Right lobe of liver (tissue), 6 donors: ENCODE measurements around the gene TEX13D. TPM values are rescaled to one million over a fixed set of nuclear protein-coding genes. Genes with fewer than 3 reads are reported as not detected.

Source experiments
- ATAC-seq, 4 donors: fragments of 200-7000 bp; cut with Tn5 transposase; one replicate each; pipeline ENCODE4 v1.9.1; 2020; ENCODE audit warnings: mild to moderate bottlenecking in 4 of 4, moderate library complexity in 4 of 4
- DNase-seq, 3 donors: peaks; one replicate each; pipeline ENCODE4 v3.0.0-alpha.2; 2020
- H3K27ac ChIP-seq, 3 donors: fragments of 200-600 bp; one replicate each; pipeline ENCODE4 v1.8.0; 2022
- H3K27me3 ChIP-seq, 2 donors: fragments of 200-600 bp; one replicate each; pipeline ENCODE4 v1.8.0; 2022
- H3K36me3 ChIP-seq, 4 donors: fragments of 200-600 bp; sonication (generic) in 1 of 4; one replicate each; pipeline versions ENCODE4 v1.5.1 to v1.8.0; 2017 to 2022; ENCODE audit warnings: control low read depth in 1 of 4
- H3K4me1 ChIP-seq, 4 donors: fragments of 200-600 bp; sonication (generic) in 1 of 4; one replicate each; pipeline versions ENCODE4 v1.5.1 to v1.8.0; 2017 to 2022; ENCODE audit warnings: control low read depth in 1 of 4
- H3K4me3 ChIP-seq, 3 donors: fragments of 200-600 bp; one replicate each; pipeline ENCODE4 v1.8.0; 2022
- H3K9me3 ChIP-seq, 4 donors: fragments of 200-600 bp; sonication (generic) in 1 of 4; one replicate each; pipeline versions ENCODE4 v1.5.1 to v1.8.0; 2017 to 2022; ENCODE audit warnings: control low read depth in 1 of 4
- POLR2A ChIP-seq: fragments of 450-650 bp; IDR thresholded peaks from one replicate; pipeline ENCODE4 v1.6.1; 2017; ENCODE audit warnings: antibody characterized with exemption, mild to moderate bottlenecking
- WGBS: methylation state at CpG from one replicate; pipeline ENCODE4 v1.1.6; 2018; ENCODE audit warnings: low coverage, low lambda C conversion rate; ENCODE audit not compliant: insufficient coverage; ENCODE audit errors: missing lambda C conversion rate; 5-methylcytosine and 5-hydroxymethylcytosine counted together
- intact Hi-C, 2 donors: fragments of 100-400 bp; cut with DNase I; formaldehyde crosslinking; loops; one replicate each; pipeline versions ENCODE4 v1.11.2 to v1.14.1; 2022
- total RNA-seq, 6 experiments: library from RNA; depleted of rRNA in 2 of 6; stranded (reverse); fragments of >200 nt in 2 of 6; fragmentation: NEBNext Ultra II Directional in 3 of 6; extraction: Animal tissue kit (Norgen Biotek cat#: 25700) in 3 of 6; gene quantifications; one replicate each; pipeline versions ENCODE4 v1.1.0 to v1.2.4, GENCODE V29; 2016 to 2023
- TF ChIP-seq, protein P1 (sequence below), 4 donors: fragments of 200-600 bp in 3 of 4; fragments of 450-650 bp in 1 of 4; IDR thresholded peaks; one replicate each; pipeline versions ENCODE4 v1.5.1 to v1.8.0; 2016 to 2022; ENCODE audit warnings: antibody characterized with exemption in 4 of 4, mild to moderate bottlenecking in 2 of 4
- donor health status: DM: no; HTN: yes; CAD: no.
- donor health status: DM: no; HTN: no; CAD: no.
- donor health status: DM: no; HTN: no; CAD: no.
- donor health status: DM: no; HTN: yes; CAD: no.
- donor health status: DM: no; HTN: yes; CAD: no.

The TEX13D gene
- total RNA-seq, 6 experiments from 2014 or later: not detected

DNA sequence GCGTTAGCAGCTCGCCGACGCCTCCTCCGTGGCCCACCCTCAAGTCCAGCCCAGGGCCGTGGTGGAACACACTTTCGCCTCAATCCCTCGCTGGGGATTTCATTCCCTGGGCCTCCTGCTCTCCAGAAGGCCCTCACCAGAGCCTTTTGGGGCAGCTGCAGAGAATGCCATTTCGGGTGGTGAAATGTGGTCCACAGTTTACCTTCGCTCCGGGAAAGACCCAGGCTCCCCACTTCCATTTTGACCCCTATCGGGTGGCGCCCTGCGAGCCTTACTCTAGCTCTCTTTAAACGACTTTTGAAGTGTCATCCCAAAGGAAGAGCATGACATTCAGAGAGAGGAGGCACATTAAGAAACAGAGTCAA is 14.4 kb downstream of the TEX13D start:
- Histone ChIP-seq H3K27ac (no peak overlapping the region), H3K4me3 (no peak overlapping the region), H3K9me3 (no peaks in the 10 kb centered on the region), H3K27me3 (no peaks in the 10 kb centered on the region), H3K36me3 (no peaks in the 10 kb centered on the region), H3K4me1 (no peaks in the 10 kb centered on the region)
- DNase-seq (no peak), ATAC-seq (no peak)
- 53% methylated on average over 6 of the region's 15 CpGs for WGBS
- TF ChIP-seq, protein P1, sequence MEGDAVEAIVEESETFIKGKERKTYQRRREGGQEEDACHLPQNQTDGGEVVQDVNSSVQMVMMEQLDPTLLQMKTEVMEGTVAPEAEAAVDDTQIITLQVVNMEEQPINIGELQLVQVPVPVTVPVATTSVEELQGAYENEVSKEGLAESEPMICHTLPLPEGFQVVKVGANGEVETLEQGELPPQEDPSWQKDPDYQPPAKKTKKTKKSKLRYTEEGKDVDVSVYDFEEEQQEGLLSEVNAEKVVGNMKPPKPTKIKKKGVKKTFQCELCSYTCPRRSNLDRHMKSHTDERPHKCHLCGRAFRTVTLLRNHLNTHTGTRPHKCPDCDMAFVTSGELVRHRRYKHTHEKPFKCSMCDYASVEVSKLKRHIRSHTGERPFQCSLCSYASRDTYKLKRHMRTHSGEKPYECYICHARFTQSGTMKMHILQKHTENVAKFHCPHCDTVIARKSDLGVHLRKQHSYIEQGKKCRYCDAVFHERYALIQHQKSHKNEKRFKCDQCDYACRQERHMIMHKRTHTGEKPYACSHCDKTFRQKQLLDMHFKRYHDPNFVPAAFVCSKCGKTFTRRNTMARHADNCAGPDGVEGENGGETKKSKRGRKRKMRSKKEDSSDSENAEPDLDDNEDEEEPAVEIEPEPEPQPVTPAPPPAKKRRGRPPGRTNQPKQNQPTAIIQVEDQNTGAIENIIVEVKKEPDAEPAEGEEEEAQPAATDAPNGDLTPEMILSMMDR (IDR thresholded peaks at IDR 0.05): no peak
- no peak for TF ChIP-seq POLR2A
- intact Hi-C loops: no loop called here

DNA sequence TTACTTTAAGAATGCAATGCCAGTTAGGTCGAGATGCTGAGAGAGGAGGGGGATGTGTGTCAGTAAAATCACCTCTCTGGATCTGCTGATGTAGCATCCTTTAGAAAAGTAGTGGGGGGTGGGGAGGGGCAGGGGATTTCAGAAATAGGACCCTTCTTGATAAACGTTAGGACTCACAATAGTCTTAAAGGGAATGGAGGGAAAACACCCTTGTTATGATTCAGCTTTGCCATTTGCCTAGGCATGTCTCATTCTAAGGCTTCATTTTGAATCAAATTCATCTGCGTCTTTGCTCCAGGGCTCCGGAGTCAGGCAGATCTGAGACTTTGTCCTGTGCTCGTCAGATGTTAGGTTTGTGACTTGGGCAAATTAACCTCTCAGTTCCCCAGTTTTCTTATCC is 14.8 kb downstream of the TEX13D start:
- ATAC-seq (no peak), DNase-seq (no peak)
- no peaks in the 10 kb centered on the region for H3K27me3 ChIP-seq
- no peaks in the 10 kb centered on the region for H3K9me3 ChIP-seq
- TF ChIP-seq, protein P1 (IDR thresholded peaks at IDR 0.05): no peak
- TF ChIP-seq POLR2A: no peak
- intact Hi-C loops: no loop called here
- no peaks in the 10 kb centered on the region for H3K36me3 ChIP-seq
- H3K4me1 ChIP-seq: no peaks in the 10 kb centered on the region
- no peak overlapping the region for H3K27ac ChIP-seq
- WGBS: 33% methylated on average over 5 of the region's 5 CpGs
- H3K4me3 ChIP-seq: no peak overlapping the region

DNA sequence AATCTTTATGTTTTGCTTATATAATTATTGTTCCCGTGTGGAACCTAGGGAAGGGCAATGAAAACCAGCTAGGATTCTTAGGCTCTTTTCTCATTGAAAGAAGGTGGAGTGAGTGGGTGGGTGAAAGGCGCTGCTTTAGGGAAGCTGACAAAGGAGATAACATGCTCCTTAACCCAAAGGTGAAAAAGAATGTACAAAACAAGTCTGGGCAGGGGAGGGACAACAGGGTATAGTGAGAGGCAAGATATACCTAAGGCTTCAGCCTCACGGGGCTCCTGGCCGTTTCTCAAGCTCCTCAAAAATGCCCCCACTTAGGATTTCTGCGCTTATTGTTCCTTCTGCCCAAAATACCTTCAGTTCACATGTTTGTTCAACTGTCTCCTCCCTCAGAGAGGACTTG is 15.7 kb downstream of the TEX13D start:
- H3K27me3 ChIP-seq: no peaks in the 10 kb centered on the region
- no peak overlapping the region for H3K27ac ChIP-seq
- no peak overlapping the region for H3K4me3 ChIP-seq
- TF ChIP-seq, protein P1 (IDR thresholded peaks at IDR 0.05): no peak
- no peak for TF ChIP-seq POLR2A
- H3K36me3 ChIP-seq: no peaks in the 10 kb centered on the region
- DNase-seq: no peak
- intact Hi-C loops: no loop called here
- 31% methylated on average over 2 of the region's 5 CpGs for WGBS
- no peaks in the 10 kb centered on the region for H3K4me1 ChIP-seq
- no peaks in the 10 kb centered on the region for H3K9me3 ChIP-seq
- no peak for ATAC-seq

DNA sequence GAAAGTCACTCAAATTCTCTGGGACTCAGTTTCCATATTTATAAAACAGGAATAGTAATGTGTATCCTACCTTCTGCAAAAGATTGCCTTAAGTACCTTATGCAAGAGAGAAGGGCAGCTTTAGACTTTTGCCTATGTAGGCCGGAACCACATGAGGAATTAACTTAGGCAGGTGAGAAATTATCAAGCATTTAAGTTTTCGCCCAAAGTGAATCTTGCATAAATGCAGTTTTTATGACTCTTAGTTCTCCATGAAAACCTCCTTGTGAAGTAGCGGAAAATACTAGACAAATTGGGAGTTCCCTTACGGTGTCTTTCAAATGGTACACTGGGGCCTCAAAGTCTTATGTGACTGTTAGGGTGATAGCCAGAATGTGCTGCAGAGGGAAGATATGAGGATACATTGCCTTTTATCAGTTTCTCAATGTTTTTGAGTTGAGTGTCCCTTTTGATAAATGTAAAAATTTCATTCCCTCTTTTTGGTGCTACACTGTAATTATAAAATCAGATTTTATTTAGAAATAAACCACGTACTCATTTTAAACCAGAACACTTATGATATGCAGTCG is 16.5 kb downstream of the TEX13D start:
- WGBS: 80% methylated on average over 6 of the region's 6 CpGs
- TF ChIP-seq POLR2A: no peak
- TF ChIP-seq, protein P1 (IDR thresholded peaks at IDR 0.05): no peak

DNA sequence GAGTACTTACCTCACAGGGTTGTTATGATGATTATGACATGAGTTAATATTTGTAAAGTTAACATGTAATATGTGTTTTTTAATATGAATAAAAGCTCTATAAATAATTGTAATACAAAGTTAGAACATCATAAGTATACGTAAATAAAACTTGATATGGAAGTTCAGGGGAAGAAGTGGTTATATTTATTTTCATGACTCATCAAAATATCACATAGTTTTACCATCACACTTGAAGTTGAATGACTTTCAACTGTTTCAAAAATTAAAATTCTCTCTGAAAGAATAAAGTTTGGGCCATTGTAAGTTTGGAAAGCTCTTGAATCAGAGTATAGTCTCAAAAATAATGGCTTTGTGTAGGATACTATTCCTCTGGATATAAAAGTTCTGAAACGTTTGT is 22.2 kb downstream of the TEX13D start:
- TF ChIP-seq, protein P1 (IDR thresholded peaks at IDR 0.05): no peak
- TF ChIP-seq POLR2A: no peak
- H3K4me1 ChIP-seq: no peaks in the 10 kb centered on the region
- 26% methylated on average over 2 of the region's 2 CpGs for WGBS
- ATAC-seq: no peak
- H3K9me3 ChIP-seq: no peaks in the 10 kb centered on the region
- no peak overlapping the region for H3K27ac ChIP-seq
- intact Hi-C loops: no loop called here
- no peak for DNase-seq
- H3K4me3 ChIP-seq: no peak overlapping the region
- no peaks in the 10 kb centered on the region for H3K36me3 ChIP-seq
- H3K27me3 ChIP-seq: peaks cover 0 to 4% of the 10 kb centered on the region in 2 donors

More for the DNA sequence above, 16.5 kb downstream of the TEX13D start:
- H3K27ac ChIP-seq: no peak overlapping the region
- H3K27me3 ChIP-seq: no peaks in the 10 kb centered on the region
- no peaks in the 10 kb centered on the region for H3K36me3 ChIP-seq
- no peaks in the 10 kb centered on the region for H3K9me3 ChIP-seq
- no peak overlapping the region for H3K4me3 ChIP-seq
- no peaks in the 10 kb centered on the region for H3K4me1 ChIP-seq
- DNase-seq (no peak), ATAC-seq (no peak)
- intact Hi-C loops: no loop called here
